Measurements from ENCODE around the gene POC1A.
"Not testable (repeated sequence)": the region's sequence is repeated elsewhere in the genome, so short reads cannot be mapped to it uniquely, and the experiment has no call there.

POC1A gene

GRCh38 chr3:52184690-52185089 is 30.5 kb upstream of the POC1A start:
- H3K4me3 ChIP-seq (ENCODE audit: low read length) = no peak overlapping the region
- TF ChIP-seq, protein P1, sequence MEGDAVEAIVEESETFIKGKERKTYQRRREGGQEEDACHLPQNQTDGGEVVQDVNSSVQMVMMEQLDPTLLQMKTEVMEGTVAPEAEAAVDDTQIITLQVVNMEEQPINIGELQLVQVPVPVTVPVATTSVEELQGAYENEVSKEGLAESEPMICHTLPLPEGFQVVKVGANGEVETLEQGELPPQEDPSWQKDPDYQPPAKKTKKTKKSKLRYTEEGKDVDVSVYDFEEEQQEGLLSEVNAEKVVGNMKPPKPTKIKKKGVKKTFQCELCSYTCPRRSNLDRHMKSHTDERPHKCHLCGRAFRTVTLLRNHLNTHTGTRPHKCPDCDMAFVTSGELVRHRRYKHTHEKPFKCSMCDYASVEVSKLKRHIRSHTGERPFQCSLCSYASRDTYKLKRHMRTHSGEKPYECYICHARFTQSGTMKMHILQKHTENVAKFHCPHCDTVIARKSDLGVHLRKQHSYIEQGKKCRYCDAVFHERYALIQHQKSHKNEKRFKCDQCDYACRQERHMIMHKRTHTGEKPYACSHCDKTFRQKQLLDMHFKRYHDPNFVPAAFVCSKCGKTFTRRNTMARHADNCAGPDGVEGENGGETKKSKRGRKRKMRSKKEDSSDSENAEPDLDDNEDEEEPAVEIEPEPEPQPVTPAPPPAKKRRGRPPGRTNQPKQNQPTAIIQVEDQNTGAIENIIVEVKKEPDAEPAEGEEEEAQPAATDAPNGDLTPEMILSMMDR (conservative IDR thresholded peaks at IDR 0.05; ENCODE audit: low read depth, low read length) = no peak
- DNase-seq (ENCODE audit: low read depth) = no peak

- no peak for DNase-seq (ENCODE audit: low read depth)
- TF ChIP-seq, protein P1 (conservative IDR thresholded peaks at IDR 0.05; ENCODE audit: low read depth, low read length) = no peak
- H3K4me3 ChIP-seq (ENCODE audit: low read length) = no peak overlapping the region
Measured at GRCh38 chr3:52183786-52184445, 29.7 kb upstream of the POC1A start.

DNA sequence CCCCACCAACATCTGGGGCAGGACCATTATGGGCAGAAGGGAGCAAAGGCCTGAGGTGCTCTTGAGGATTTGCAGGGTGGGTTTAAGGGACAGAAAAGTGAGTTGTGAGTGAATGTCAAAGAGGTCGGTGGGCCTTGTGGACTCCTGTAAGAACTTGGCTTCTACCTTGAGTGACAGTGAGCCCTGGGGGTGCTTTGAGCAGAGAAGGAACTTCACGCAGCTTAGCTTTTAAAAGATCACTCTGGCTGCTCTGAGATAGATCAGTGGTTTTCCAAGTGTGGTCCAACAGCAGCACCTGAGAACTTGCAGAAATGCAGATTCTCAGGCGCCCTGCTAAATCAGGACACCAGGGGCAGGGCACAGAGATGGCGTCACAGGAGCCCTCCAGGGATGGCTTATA is 28.5 kb upstream of the POC1A start:
- DNase-seq (ENCODE audit: low read depth) = no peak
- TF ChIP-seq, protein P1 (conservative IDR thresholded peaks at IDR 0.05; ENCODE audit: low read depth, low read length) = no peak
- H3K4me3 ChIP-seq (ENCODE audit: low read length) = no peak overlapping the region

- DNase-seq (ENCODE audit: low read depth) = no peak
- TF ChIP-seq, protein P1 (conservative IDR thresholded peaks at IDR 0.05; ENCODE audit: low read depth, low read length) = no peak
- no peak overlapping the region for H3K4me3 ChIP-seq (ENCODE audit: low read length)
Measured at GRCh38 chr3:52182196-52182595, 28.0 kb upstream of the POC1A start.

- no peak overlapping the region for H3K4me3 ChIP-seq (ENCODE audit: low read length)
- no peak for DNase-seq (ENCODE audit: low read depth)
- TF ChIP-seq, protein P1 (conservative IDR thresholded peaks at IDR 0.05; ENCODE audit: low read depth, low read length) = no peak
Measured at GRCh38 chr3:52181543-52181942, 27.3 kb upstream of the POC1A start.

- no peak overlapping the region for H3K4me3 ChIP-seq (ENCODE audit: low read length)
- TF ChIP-seq, protein P1 (conservative IDR thresholded peaks at IDR 0.05; ENCODE audit: low read depth, low read length) = no peak
- no peak for DNase-seq (ENCODE audit: low read depth)
Measured at GRCh38 chr3:52178537-52178936, 24.3 kb upstream of the POC1A start.

DNA sequence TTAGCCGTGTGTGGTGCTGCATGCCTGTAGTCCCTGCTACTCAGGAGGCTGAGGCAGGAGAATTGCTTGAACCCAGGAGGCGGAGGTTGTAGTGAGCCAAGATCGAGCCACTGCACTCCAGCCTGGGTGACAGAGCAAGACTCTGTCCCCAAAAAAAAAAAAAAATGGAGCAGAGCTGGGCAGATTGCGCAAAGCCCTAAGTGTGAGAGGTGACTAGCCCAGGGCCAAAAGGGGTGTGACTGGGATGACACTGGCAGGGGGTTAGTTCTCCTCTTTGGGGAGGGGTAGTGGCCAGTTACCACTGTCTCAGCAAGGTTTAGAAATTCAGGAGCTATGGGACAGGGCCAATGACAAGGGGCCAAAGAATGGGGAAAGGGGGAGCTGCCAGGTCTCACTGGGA is 23.9 kb upstream of the POC1A start:
- H3K4me3 ChIP-seq (ENCODE audit: low read length); DNase-seq (ENCODE audit: low read depth): not testable (repeated sequence)

DNA sequence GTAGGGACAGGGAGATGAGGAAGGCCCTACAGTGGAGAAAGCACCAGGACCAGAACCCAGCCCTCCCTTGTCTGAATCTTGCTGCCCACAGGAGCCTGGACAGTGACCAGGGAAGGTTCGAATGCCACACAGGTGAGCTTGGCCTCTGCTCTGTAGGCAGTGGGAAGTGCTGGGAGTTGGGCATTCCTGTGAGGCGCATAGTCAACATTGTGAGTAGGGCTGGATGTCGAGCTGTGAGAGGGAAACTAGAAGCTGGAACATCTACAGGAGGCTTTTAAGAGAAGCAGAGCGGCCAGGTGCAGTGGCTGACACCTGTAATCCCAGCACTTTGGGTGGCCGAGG is 23.4 kb upstream of the POC1A start:
- TF ChIP-seq, protein P1 (conservative IDR thresholded peaks at IDR 0.05; ENCODE audit: low read depth, low read length) = no peak
- DNase-seq (ENCODE audit: low read depth) = no peak
- no peak overlapping the region for H3K4me3 ChIP-seq (ENCODE audit: low read length)
